ENCODE results near the gene PLB1. TPM values are rescaled to one million over a fixed set of nuclear protein-coding genes. Genes with fewer than 3 reads are reported as not detected.

The PLB1 gene
- total and polyA plus RNA-seq, 9 of the 15 experiments (the other 6 are each of a cell fraction or from before 2014, with no cell fraction given), result 0.01 to 0.09 (median 0.07) TPM; not detected in 2

DNA sequence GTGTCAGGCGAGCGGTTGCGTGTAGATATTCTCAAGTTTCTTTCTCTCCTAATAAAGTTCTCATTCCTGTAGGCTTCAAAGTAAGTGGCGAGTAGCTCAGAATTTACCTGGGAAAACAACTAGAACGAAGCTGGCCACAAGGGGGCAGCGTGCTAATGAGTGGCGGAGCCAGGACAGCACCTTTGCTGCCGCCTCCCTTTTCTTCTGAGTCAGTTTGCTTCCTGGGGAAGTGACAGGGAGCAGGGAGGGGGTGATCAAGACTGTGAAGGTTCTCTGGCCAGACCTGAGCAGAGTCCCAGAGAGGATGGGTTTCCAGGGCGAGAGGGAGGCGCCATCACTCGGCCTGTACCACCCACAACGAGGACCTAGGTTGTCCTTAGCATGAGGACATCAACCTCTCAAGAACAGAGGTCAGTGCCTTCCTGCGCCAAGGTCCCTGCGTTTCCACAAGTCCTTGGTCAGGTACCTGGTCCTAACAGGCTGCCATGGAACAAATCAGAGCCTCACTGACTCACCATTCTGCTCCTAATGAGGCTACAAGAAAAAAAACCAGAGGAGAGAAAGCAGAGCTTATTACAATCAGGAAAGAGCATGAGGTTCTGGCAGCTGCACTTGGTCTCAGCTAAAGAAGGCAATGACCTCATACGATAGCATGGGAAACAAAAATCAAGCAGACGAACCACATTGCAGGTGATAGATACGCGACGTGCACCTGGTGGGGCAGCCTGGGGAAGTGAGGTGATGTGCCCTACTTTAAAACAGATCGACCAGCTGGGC, 98.7 kb downstream of the PLB1 start (continued):
- TF ChIP-seq, protein P1, sequence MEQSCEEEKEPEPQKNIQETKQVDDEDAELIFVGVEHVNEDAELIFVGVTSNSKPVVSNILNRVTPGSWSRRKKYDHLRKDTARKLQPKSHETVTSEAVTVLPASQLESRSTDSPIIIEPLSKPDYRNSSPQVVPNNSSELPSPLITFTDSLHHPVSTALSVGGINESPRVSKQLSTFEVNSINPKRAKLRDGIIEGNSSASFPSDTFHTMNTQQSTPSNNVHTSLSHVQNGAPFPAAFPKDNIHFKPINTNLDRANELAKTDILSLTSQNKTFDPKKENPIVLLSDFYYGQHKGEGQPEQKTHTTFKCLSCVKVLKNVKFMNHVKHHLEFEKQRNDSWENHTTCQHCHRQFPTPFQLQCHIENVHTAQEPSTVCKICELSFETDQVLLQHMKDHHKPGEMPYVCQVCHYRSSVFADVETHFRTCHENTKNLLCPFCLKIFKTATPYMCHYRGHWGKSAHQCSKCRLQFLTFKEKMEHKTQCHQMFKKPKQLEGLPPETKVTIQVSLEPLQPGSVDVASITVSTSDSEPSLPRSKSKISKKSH (CRISPR knock-in tag; IDR thresholded peaks at IDR 0.05), result no peak
- TF ChIP-seq ILK (tag; IDR thresholded peaks at IDR 0.05; ENCODE audit: borderline replicate concordance, low read depth) (no peak), ZNF766 (CRISPR knock-in tag; conservative IDR thresholded peaks at IDR 0.05) (peak; percentile 67; the same call in 1 of the 2 replicates), MEF2A (IDR thresholded peaks at IDR 0.05; ENCODE audit: control insufficient read depth, low read depth, low read length) (no peak), DIDO1 (tag; IDR thresholded peaks at IDR 0.05; ENCODE audit: low read depth) (0 out of 2 replicates have a peak, but pooled peaks have one; percentile 28), PTRF (tag; IDR thresholded peaks at IDR 0.05) (no peak), SMARCA5 (IDR thresholded peaks at IDR 0.05) (no peak), ZNF175 (CRISPR knock-in tag; IDR thresholded peaks at IDR 0.05; ENCODE audit: low read depth) (no peak), SIN3B (IDR thresholded peaks at IDR 0.05; ENCODE audit: low read depth) (no peak), RAD21 (CRISPR knock-in tag; conservative IDR thresholded peaks at IDR 0.05 in 1 of 2, IDR thresholded peaks at IDR 0.05 in 1 of 2) (peak; percentile 77 to 91), GABPB1 (CRISPR knock-in tag; IDR thresholded peaks at IDR 0.05) (0 out of 2 replicates have a peak, but pooled peaks have one; percentile 29)
- TF ChIP-seq, protein P2, sequence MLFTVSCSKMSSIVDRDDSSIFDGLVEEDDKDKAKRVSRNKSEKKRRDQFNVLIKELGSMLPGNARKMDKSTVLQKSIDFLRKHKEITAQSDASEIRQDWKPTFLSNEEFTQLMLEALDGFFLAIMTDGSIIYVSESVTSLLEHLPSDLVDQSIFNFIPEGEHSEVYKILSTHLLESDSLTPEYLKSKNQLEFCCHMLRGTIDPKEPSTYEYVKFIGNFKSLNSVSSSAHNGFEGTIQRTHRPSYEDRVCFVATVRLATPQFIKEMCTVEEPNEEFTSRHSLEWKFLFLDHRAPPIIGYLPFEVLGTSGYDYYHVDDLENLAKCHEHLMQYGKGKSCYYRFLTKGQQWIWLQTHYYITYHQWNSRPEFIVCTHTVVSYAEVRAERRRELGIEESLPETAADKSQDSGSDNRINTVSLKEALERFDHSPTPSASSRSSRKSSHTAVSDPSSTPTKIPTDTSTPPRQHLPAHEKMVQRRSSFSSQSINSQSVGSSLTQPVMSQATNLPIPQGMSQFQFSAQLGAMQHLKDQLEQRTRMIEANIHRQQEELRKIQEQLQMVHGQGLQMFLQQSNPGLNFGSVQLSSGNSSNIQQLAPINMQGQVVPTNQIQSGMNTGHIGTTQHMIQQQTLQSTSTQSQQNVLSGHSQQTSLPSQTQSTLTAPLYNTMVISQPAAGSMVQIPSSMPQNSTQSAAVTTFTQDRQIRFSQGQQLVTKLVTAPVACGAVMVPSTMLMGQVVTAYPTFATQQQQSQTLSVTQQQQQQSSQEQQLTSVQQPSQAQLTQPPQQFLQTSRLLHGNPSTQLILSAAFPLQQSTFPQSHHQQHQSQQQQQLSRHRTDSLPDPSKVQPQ (CRISPR knock-in tag; IDR thresholded peaks at IDR 0.05; ENCODE audit: borderline replicate concordance), result no peak
- TF ChIP-seq, protein P3, sequence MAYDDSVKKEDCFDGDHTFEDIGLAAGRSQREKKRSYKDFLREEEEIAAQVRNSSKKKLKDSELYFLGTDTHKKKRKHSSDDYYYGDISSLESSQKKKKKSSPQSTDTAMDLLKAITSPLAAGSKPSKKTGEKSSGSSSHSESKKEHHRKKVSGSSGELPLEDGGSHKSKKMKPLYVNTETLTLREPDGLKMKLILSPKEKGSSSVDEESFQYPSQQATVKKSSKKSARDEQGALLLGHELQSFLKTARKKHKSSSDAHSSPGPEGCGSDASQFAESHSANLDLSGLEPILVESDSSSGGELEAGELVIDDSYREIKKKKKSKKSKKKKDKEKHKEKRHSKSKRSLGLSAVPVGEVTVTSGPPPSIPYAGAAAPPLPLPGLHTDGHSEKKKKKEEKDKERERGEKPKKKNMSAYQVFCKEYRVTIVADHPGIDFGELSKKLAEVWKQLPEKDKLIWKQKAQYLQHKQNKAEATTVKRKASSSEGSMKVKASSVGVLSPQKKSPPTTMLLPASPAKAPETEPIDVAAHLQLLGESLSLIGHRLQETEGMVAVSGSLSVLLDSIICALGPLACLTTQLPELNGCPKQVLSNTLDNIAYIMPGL (CRISPR knock-in tag; IDR thresholded peaks at IDR 0.05), result no peak

Data from K562 (cell line).